Tibial artery (tissue), 4 donors: ENCODE measurements around the gene SCART1.
A peak's percentile ranks its signal among the peaks of the same experiment; 100 is the strongest.

Source experiments
- DNase-seq, 2 donors: peaks; one replicate each; pipeline ENCODE4 v3.0.0-alpha.2; 2019
- H3K27ac ChIP-seq, 2 donors: fragments of 200-600 bp; sonication (generic) in 1 of 2; 1 replicate in 1 of 2; 2 replicates in 1 of 2; pipeline ENCODE4 v1.5.1; 2018 to 2019; ENCODE audit warnings: mild to moderate bottlenecking in 1 of 2
- H3K27me3 ChIP-seq, 2 donors: fragments of 200-600 bp; sonication (generic) in 1 of 2; one replicate each; pipeline versions ENCODE4 v1.5.1 to v1.6.0; 2016 to 2019
- H3K36me3 ChIP-seq, 3 donors: fragments of 200-600 bp; sonication (generic) in 2 of 3; one replicate each; pipeline ENCODE4 v1.5.1; 2016 to 2019; ENCODE audit warnings: mild to moderate bottlenecking in 2 of 3
- H3K4me1 ChIP-seq, 4 donors: fragments of 200-600 bp; sonication (generic) in 2 of 4; 1 replicate in 3 of 4; 2 replicates in 1 of 4; pipeline ENCODE4 v1.5.1; 2016 to 2019
- H3K4me3 ChIP-seq, 2 donors: fragments of 200-600 bp; sonication (generic) in 1 of 2; 1 replicate in 1 of 2; 2 replicates in 1 of 2; pipeline ENCODE4 v1.5.1; 2018 to 2019; ENCODE audit warnings: mild to moderate bottlenecking in 2 of 2
- H3K9me3 ChIP-seq, 3 donors: fragments of 200-600 bp; sonication (generic) in 1 of 3; one replicate each; pipeline ENCODE4 v1.5.1; 2016 to 2019
- CTCF ChIP-seq, 2 experiments: fragments of 200-600 bp in 1 of 2; fragments of 450-650 bp in 1 of 2; IDR thresholded peaks; one replicate each; pipeline ENCODE4 v1.5.1; 2017 to 2019; ENCODE audit warnings: antibody characterized with exemption in 2 of 2, mild to moderate bottlenecking in 1 of 2, moderate library complexity in 1 of 2
- intact Hi-C: fragments of 100-400 bp; cut with DNase I; formaldehyde crosslinking; loops from one replicate; pipeline ENCODE4 v1.15.0; 2023; ENCODE audit warnings: low total_unique reads

The SCART1 gene

GRCh38 chr10:133454204-133454893, 604 bp downstream of the SCART1 start:
- intact Hi-C loops = no loop called here
- peak in 1 of 2 donors; percentile 63 for DNase-seq
- Histone ChIP-seq H3K27me3 (no peaks in the 10 kb centered on the region), H3K36me3 (peaks cover 0 to 28% (median 5%) of the 10 kb centered on the region in 3 donors), H3K4me1 (no peaks in the 10 kb centered on the region), H3K27ac (no peak overlapping the region), H3K9me3 (peaks cover 0 to 1% (median 1%) of the 10 kb centered on the region in 3 donors), H3K4me3 (no peak overlapping the region)
- no peak for TF ChIP-seq CTCF (IDR thresholded peaks at IDR 0.05)

DNA sequence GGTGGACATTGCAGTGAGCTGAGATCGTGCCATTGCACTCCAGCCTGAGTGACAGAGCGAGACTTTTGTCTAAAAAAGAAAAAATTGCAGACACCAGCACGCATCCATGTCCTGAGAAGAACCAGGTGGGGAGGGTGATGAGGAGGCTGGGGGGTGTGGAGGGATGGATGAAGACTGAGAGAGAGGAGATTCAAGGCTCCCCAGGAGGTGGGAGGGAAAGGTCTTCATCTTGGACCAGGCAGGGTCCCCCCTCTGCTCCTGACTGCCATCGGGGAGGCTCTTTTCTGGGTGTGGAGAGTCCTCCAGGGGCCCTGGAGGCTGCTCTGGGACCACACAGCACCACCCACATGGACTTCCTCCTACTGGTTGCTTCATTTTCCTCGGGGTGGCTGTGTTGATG, 1.5 kb downstream of the SCART1 start:
- Histone ChIP-seq H3K27me3 (no peaks in the 10 kb centered on the region), H3K36me3 (peaks cover 0 to 29% (median 5%) of the 10 kb centered on the region in 3 donors), H3K4me1 (no peaks in the 10 kb centered on the region), H3K9me3 (no peaks in the 10 kb centered on the region), H3K4me3 (no peak overlapping the region), H3K27ac (no peak overlapping the region)
- intact Hi-C loops = no loop called here
- DNase-seq = no peak
- TF ChIP-seq CTCF (IDR thresholded peaks at IDR 0.05) = no peak

GRCh38 chr10:133455611-133456031, 1.9 kb downstream of the SCART1 start:
- intact Hi-C loops = no loop called here
- Histone ChIP-seq H3K9me3 (no peaks in the 10 kb centered on the region), H3K4me3 (no peak overlapping the region), H3K4me1 (no peaks in the 10 kb centered on the region), H3K27ac (no peak overlapping the region), H3K36me3 (peaks cover 0 to 29% (median 5%) of the 10 kb centered on the region in 3 donors), H3K27me3 (no peaks in the 10 kb centered on the region)
- peak in 1 of 2 donors; percentile 48 for DNase-seq
- no peak for TF ChIP-seq CTCF (IDR thresholded peaks at IDR 0.05)

DNA sequence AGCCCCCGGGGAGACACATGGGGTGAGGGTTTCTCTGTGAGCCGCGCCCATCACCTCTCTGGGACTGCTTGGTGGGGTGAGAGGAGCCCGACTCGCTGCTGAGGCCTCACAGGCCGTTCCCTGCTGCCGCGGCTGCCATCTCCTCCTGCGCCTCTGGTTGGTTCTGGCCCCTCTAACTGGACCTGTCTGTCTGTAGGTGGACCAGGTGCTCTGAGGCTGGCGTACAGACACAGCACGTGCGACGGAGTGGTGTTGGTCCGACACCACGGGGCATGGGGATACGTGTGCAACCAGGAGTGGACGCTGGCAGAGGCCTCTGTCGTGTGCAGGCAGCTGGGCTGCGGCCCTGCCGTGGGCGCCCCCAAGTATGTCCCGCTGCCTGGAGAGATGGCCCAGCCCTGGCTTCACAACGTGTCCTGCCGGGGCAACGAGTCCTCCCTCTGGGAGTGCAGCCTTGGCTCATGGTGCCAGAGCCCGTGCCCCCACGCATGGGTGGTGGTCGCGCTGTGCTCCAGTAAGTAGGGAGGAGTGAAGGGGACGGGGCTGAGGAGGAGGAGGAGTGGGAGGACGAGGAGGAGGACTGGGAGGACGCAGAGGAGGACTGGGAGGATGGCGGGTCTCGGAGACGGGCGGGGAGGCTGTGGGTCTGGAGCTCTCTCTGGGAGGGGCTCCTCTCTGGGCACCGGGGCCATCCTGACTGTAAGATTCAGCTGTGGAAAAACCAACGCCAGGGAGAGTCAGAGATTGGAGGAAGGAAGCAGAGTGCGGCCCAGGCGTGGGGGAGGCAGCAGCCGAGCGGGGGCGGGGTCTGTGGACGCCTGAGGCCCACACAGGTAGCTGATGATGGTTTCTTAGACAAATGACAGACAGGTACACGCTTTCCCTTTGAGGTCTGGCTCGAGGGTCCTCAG, 2.6 kb downstream of the SCART1 start:
- intact Hi-C loops = no loop called here
- Histone ChIP-seq H3K27me3 (no peaks in the 10 kb centered on the region), H3K4me1 (no peaks in the 10 kb centered on the region), H3K36me3 (peaks cover 0 to 36% (median 5%) of the 10 kb centered on the region in 3 donors), H3K27ac (no peak overlapping the region), H3K4me3 (no peak overlapping the region), H3K9me3 (no peaks in the 10 kb centered on the region)
- peak in 1 of 2 donors; percentile 62 for DNase-seq
- TF ChIP-seq CTCF (IDR thresholded peaks at IDR 0.05) = no peak

- no peaks in the 10 kb centered on the region for H3K4me1 ChIP-seq
- no peak overlapping the region for H3K27ac ChIP-seq
- intact Hi-C loops = no loop called here
- H3K36me3 ChIP-seq = peaks cover 0 to 37% (median 5%) of the 10 kb centered on the region in 3 donors
- DNase-seq = peak in 1 of 2 donors; percentile 46
- no peaks in the 10 kb centered on the region for H3K27me3 ChIP-seq
- no peak for TF ChIP-seq CTCF (IDR thresholded peaks at IDR 0.05)
- H3K4me3 ChIP-seq = no peak overlapping the region
- no peaks in the 10 kb centered on the region for H3K9me3 ChIP-seq
Observed at GRCh38 chr10:133457100-133457841, 3.5 kb downstream of the SCART1 start.
